H1 (cell line): ENCODE measurements around the gene TSFM.

Experiments
- RFX5 ChIP-seq: IDR thresholded peaks from 2 replicates; pipeline ENCODE4 v1.6.1; 2011; ENCODE audit warnings: low read depth, low read length, improper control_type of control experiment, borderline replicate concordance
- TF ChIP-seq, protein P1 (sequence below), 3 experiments: IDR thresholded peaks; 1 replicate in 2 of 3; 2 replicates in 1 of 3; pipeline versions ENCODE4 v1.5.1 to v1.6.1; 2011; ENCODE audit warnings: low read length in 3 of 3, mild to moderate bottlenecking in 3 of 3, inconsistent platforms in 2 of 3, low read depth in 1 of 3, moderate library complexity in 1 of 3; ENCODE audit not compliant: insufficient read depth in 1 of 3; ENCODE audit errors: control extremely low read depth in 1 of 3

DNA sequence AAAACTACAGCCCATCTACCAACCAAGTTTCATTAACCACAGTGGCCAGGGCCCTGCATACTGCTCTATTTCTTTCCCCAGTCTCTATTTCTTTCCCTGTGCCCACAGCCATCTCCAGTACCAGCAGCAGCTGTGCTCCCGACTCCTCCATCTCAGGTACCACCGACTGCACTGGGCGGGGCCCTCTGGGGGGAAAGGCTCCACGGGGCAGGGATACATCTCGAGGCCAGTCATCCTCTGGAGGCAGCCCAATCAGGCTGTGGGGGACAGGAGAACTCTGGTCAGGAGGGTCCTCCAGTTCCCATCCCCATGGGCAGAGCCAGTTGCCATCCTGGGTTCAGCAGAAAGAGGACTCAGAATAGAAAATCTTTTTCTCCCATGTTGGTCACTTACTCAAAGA lies 33.5 kb upstream of the TSFM start:
- no peak for TF ChIP-seq RFX5
- TF ChIP-seq, protein P1, sequence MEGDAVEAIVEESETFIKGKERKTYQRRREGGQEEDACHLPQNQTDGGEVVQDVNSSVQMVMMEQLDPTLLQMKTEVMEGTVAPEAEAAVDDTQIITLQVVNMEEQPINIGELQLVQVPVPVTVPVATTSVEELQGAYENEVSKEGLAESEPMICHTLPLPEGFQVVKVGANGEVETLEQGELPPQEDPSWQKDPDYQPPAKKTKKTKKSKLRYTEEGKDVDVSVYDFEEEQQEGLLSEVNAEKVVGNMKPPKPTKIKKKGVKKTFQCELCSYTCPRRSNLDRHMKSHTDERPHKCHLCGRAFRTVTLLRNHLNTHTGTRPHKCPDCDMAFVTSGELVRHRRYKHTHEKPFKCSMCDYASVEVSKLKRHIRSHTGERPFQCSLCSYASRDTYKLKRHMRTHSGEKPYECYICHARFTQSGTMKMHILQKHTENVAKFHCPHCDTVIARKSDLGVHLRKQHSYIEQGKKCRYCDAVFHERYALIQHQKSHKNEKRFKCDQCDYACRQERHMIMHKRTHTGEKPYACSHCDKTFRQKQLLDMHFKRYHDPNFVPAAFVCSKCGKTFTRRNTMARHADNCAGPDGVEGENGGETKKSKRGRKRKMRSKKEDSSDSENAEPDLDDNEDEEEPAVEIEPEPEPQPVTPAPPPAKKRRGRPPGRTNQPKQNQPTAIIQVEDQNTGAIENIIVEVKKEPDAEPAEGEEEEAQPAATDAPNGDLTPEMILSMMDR (IDR thresholded peaks at IDR 0.05; ENCODE audit: control extremely low read depth in 1 of 3, insufficient read depth in 1 of 3, low read depth in 1 of 3, low read length in 3 of 3): no peak
